ENCODE data around the gene AMER3. TPM values are rescaled to one million over a fixed set of nuclear protein-coding genes. Genes with fewer than 3 reads are reported as not detected.
"Not testable (repeated sequence)": the region's sequence is repeated elsewhere in the genome, so short reads cannot be mapped to it uniquely, and the experiment has no call there.

AMER3 gene
- 32.8 TPM for total RNA-seq

- DNase-seq: peak; percentile 46
These were observed at the start of gene AMER3 for GRCh38 chr2:130755256-130756052. Gene AMER3, plus strand, starts transcription at chr2:130755540. Its CDS starts 6,533 bp downstream, at chr2:130762073.

GRCh38 chr2:130714795-130715194 is 40.5 kb upstream of the AMER3 start:
- not testable (repeated sequence) for DNase-seq

- no peak for DNase-seq
These were observed 35.3 kb upstream of the AMER3 start for GRCh38 chr2:130720036-130720435.

GRCh38 chr2:130720528-130720927 is 34.8 kb upstream of the AMER3 start:
- DNase-seq: no peak

GRCh38 chr2:130724455-130724854 is 30.9 kb upstream of the AMER3 start:
- no peak for DNase-seq

GRCh38 chr2:130726614-130727180 is 28.6 kb upstream of the AMER3 start:
- no peak for DNase-seq

- DNase-seq: peak; percentile 82
These were observed 27.9 kb upstream of the AMER3 start for GRCh38 chr2:130727286-130727924.

- no peak for DNase-seq
These were observed 27.3 kb upstream of the AMER3 start for GRCh38 chr2:130728007-130728454.

- DNase-seq: no peak
These were observed 26.6 kb upstream of the AMER3 start, which contains the start of gene GPR148 for GRCh38 chr2:130728549-130729316. Gene GPR148, plus strand, starts transcription at chr2:130729070. Its CDS starts 82 bp downstream, at chr2:130729152.

- DNase-seq: peak; percentile 28
These were observed 25.7 kb upstream of the AMER3 start for GRCh38 chr2:130729322-130730299.

GRCh38 chr2:130732257-130732656 is 23.1 kb upstream of the AMER3 start:
- not testable (repeated sequence) for DNase-seq

GRCh38 chr2:130735200-130735599 is 20.1 kb upstream of the AMER3 start:
- no peak for DNase-seq

GRCh38 chr2:130736487-130736886 is 18.9 kb upstream of the AMER3 start:
- DNase-seq: no peak

GRCh38 chr2:130737592-130737991 is 17.7 kb upstream of the AMER3 start:
- no peak for DNase-seq

- DNase-seq: no peak
These were observed 14.7 kb upstream of the AMER3 start for GRCh38 chr2:130740671-130741070.

- no peak for DNase-seq
These were observed 12.1 kb upstream of the AMER3 start for GRCh38 chr2:130743278-130743677.

- DNase-seq: no peak
These were observed 10.8 kb upstream of the AMER3 start for GRCh38 chr2:130744287-130745117.

GRCh38 chr2:130749078-130749477 is 6.3 kb upstream of the AMER3 start:
- no peak for DNase-seq

- DNase-seq: no peak
These were observed 5.7 kb upstream of the AMER3 start for GRCh38 chr2:130749641-130750040.

GRCh38 chr2:130754811-130755210 is 529 bp upstream of the AMER3 start:
- no peak for DNase-seq
